ENCODE results near the gene CDH4.

CDH4 gene

GRCh38 chr20:61695741-61696140, 443.7 kb downstream of the CDH4 start:
- in situ Hi-C loops (cut with HindIII; ENCODE audit: low pct_ligation_motif_present, low pct_unique_long_range_greater_than_20kb, low sequenced_read_pairs), result no loop called here
- DNase-seq, result no peak

GRCh38 chr20:61696181-61696735, 444.2 kb downstream of the CDH4 start:
- in situ Hi-C loops (cut with HindIII; ENCODE audit: low pct_ligation_motif_present, low pct_unique_long_range_greater_than_20kb, low sequenced_read_pairs), result no loop called here
- no peak for DNase-seq

- DNase-seq, result no peak
- in situ Hi-C loops (cut with HindIII; ENCODE audit: low pct_ligation_motif_present, low pct_unique_long_range_greater_than_20kb, low sequenced_read_pairs), result no loop called here
Observed at GRCh38 chr20:61697666-61698597, 445.9 kb downstream of the CDH4 start.

- DNase-seq, result no peak
- in situ Hi-C loops (cut with HindIII; ENCODE audit: low pct_ligation_motif_present, low pct_unique_long_range_greater_than_20kb, low sequenced_read_pairs), result no loop called here
Observed at GRCh38 chr20:61698598-61699494, 446.8 kb downstream of the CDH4 start.

GRCh38 chr20:61699495-61700374, 447.7 kb downstream of the CDH4 start:
- DNase-seq, result no peak
- in situ Hi-C loops (cut with HindIII; ENCODE audit: low pct_ligation_motif_present, low pct_unique_long_range_greater_than_20kb, low sequenced_read_pairs), result no loop called here

GRCh38 chr20:61700595-61701140, 448.6 kb downstream of the CDH4 start:
- in situ Hi-C loops (cut with HindIII; ENCODE audit: low pct_ligation_motif_present, low pct_unique_long_range_greater_than_20kb, low sequenced_read_pairs), result no loop called here
- DNase-seq, result no peak

DNA sequence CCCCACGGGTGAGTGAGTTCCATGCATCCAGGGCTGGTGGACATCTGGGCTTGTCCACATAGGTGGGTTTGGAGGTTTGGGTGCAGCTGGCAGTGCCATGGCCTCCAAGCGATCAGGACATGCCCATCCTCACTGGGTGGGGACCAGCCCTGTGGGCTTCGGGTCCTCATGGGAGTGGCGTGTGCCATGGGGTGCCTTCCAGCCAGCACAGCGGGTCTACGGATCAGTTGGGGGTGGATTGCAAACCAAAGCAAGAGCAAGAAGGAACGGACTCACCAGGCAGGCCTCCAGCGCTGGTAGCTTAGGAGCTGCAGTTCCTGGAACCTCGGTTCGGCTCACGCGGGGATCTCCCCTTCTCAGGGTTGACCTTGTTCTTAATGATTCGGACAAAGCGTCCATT, 449.3 kb downstream of the CDH4 start:
- in situ Hi-C loops (cut with HindIII; ENCODE audit: low pct_ligation_motif_present, low pct_unique_long_range_greater_than_20kb, low sequenced_read_pairs), result no loop called here
- DNase-seq, result no peak

DNA sequence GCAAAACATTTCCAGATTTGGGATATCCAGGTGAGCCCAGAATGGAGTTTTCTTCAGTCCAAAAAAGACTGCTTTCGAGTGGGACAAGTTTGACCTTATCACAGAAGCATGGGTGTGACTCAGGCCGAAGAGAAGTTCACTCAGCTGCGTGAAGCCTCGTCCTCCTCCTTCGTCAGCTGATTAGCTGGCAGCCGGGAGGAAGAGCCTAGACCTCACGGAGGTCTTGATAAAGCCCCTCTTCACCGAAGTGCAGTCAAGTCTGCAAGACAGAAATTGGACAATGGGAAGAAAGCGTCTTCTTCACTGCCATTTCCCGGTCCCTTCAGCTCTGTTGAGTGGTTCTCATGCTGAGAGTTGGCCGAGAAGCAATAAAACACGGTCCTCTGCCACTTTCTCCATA, 449.7 kb downstream of the CDH4 start:
- DNase-seq, result no peak
- in situ Hi-C loops (cut with HindIII; ENCODE audit: low pct_ligation_motif_present, low pct_unique_long_range_greater_than_20kb, low sequenced_read_pairs), result no loop called here

- in situ Hi-C loops (cut with HindIII; ENCODE audit: low pct_ligation_motif_present, low pct_unique_long_range_greater_than_20kb, low sequenced_read_pairs), result no loop called here
- no peak for DNase-seq
Observed at GRCh38 chr20:61702246-61702645, 450.2 kb downstream of the CDH4 start.

DNA sequence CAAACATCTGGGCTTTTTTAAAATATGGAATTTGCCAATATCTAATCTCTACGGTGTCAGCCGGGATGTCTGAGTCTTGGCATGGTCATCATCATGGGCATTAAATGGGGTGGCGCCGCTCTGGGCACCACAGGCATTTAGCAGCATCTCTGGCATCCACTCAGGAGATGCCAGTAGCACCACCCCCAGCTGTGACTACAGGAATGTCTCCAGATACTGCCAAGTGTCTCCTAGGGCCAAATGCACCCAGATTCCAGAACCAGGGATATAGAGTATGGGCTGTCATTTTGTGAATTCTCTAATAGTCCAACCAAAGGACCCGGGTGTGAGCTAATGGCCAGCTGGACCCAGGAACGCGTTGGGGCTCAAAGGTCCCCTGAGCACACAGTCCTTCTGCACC, 452.6 kb downstream of the CDH4 start:
- in situ Hi-C loops (cut with HindIII; ENCODE audit: low pct_ligation_motif_present, low pct_unique_long_range_greater_than_20kb, low sequenced_read_pairs), result no loop called here
- DNase-seq, result no peak

- in situ Hi-C loops (cut with HindIII; ENCODE audit: low pct_ligation_motif_present, low pct_unique_long_range_greater_than_20kb, low sequenced_read_pairs), result no loop called here
- no peak for DNase-seq
Observed at GRCh38 chr20:61705386-61706258, 453.6 kb downstream of the CDH4 start.

DNA sequence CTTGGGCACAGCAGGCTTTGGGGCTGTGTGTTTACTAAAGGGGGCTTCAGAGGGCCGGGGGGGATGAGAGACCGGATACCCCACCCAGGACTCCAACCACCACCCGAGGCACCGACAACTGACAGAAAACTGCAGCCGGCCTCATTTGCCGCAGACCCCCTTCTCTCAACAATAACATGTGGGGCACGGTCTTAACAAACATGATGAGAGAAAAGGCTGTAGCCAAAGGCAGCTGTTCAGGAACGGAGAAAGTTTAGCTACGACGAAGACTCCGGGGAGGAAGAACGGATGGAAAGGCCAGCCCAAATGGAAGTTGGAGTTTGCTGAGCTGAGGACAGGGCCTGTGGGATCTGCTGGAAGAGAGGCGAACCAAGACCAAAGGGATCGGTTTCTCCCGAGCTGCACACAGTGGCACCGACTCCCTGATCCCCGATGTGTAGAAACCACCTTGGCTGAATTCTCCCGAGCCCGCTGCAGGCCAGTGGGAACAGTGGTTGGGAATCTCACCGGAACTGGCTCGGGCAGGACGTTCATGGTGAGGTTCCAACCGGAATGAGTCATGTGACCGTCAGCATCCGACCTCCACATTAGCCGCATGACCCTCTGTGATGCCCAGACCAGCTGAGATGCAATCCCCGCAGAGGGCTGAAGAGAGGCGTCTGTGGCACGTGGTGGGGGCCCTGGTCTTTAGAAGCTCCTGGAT, 454.3 kb downstream of the CDH4 start:
- no peak for DNase-seq
- in situ Hi-C loops (cut with HindIII; ENCODE audit: low pct_ligation_motif_present, low pct_unique_long_range_greater_than_20kb, low sequenced_read_pairs), result no loop called here

GRCh38 chr20:61708891-61709290, 456.8 kb downstream of the CDH4 start:
- in situ Hi-C loops (cut with HindIII; ENCODE audit: low pct_ligation_motif_present, low pct_unique_long_range_greater_than_20kb, low sequenced_read_pairs), result no loop called here
- DNase-seq, result no peak

GRCh38 chr20:61710108-61710507, 458.0 kb downstream of the CDH4 start:
- no peak for DNase-seq

GRCh38 chr20:61712688-61713087, 460.6 kb downstream of the CDH4 start:
- no peak for DNase-seq
- in situ Hi-C loops (cut with HindIII; ENCODE audit: low pct_ligation_motif_present, low pct_unique_long_range_greater_than_20kb, low sequenced_read_pairs), result no loop called here

More at GRCh38 chr20:61710108-61710507, 458.0 kb downstream of the CDH4 start:
- in situ Hi-C loops (cut with HindIII; ENCODE audit: low pct_ligation_motif_present, low pct_unique_long_range_greater_than_20kb, low sequenced_read_pairs), result no loop called here

- no peak for DNase-seq
- in situ Hi-C loops (cut with HindIII; ENCODE audit: low pct_ligation_motif_present, low pct_unique_long_range_greater_than_20kb, low sequenced_read_pairs), result no loop called here
Observed at GRCh38 chr20:61718361-61719005, 466.4 kb downstream of the CDH4 start.

Measured in ACHN (cell line).